Fibroblast of pulmonary artery (primary cell): ENCODE data around the gene LYPD5.
"Not testable (repeated sequence)": the region's sequence is repeated elsewhere in the genome, so short reads cannot be mapped to it uniquely, and the experiment has no call there.

Source experiments
- DNase-seq: peaks from one replicate; pipeline ENCODE4 v3.0.0-alpha.2; 2010; ENCODE audit warnings: low read depth
- H3K4me3 ChIP-seq: replicated peaks from 2 replicates; pipeline ENCODE4 v1.5.1; 2011; ENCODE audit warnings: low read depth, mild to moderate bottlenecking, control low read depth, low read length, moderate library complexity
- CTCF ChIP-seq: IDR thresholded peaks from 2 replicates; pipeline ENCODE4 v1.5.1; 2011; ENCODE audit warnings: mild to moderate bottlenecking, control low read depth, low read length, inconsistent platforms; ENCODE audit errors: missing control alignments

Gene LYPD5

GRCh38 chr19:43826787-43827754, 24.8 kb upstream of the LYPD5 start, which contains the start of gene ZNF283:
ZNF283 (plus strand) TSS chr19:43827321; CDS start chr19:43833505, 6,184 bp downstream.
- TF ChIP-seq CTCF: no peak
- peak within 1 kb of the TSS; percentile 71 for H3K4me3 ChIP-seq
- peak; percentile 92 for DNase-seq

- DNase-seq: not testable (repeated sequence)
These were observed 22.3 kb upstream of the LYPD5 start for GRCh38 chr19:43824572-43824971.

DNA sequence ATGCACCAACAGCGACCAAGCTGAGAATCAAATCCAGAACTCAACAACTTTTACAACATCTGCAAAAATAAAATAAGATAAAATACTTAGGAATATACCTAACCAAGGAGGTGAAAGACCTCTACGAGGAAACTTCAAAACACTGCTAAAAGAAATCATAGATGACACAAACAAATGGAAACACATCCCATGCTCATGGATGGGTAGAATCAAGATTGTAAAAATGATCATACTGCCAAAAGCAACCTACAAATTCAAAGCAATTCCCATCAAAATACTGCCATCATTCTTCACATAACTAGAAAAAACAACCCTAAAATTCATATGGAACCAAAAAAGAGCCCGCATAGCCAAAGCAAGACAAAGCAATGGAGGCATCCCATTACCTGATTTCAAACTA, 21.6 kb upstream of the LYPD5 start:
- not testable (repeated sequence) for DNase-seq, H3K4me3 ChIP-seq

More at GRCh38 chr19:43824572-43824971, 22.3 kb upstream of the LYPD5 start:
- H3K4me3 ChIP-seq: not testable (repeated sequence)

DNA sequence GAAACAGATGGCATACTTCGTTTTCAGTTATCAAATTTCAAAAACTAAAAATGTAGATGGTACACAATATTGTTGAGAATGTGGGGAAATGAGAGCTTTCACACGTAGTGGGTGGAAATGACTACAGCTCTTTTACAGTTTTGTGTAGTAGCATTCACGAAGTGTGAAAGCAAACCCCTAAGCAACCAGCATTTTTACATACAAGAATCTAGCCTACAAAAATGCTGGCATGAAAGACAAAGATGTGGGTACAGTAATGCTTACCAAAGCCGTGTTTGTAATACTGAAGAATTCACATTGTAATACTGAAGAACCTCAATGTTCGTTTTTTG, 18.6 kb upstream of the LYPD5 start:
- no peak for TF ChIP-seq CTCF
- H3K4me3 ChIP-seq: peak overlapping the region; percentile 58

GRCh38 chr19:43820098-43820883, 18.0 kb upstream of the LYPD5 start:
- peak overlapping the region; percentile 58 for H3K4me3 ChIP-seq
- peak; percentile 67 for DNase-seq
- TF ChIP-seq CTCF: no peak

More for the DNA sequence above, 18.6 kb upstream of the LYPD5 start:
- DNase-seq: no peak

GRCh38 chr19:43818500-43818899, 16.3 kb upstream of the LYPD5 start:
- no peak for DNase-seq
- no peak for TF ChIP-seq CTCF
- H3K4me3 ChIP-seq: no peak overlapping the region

GRCh38 chr19:43817454-43817853, 15.2 kb upstream of the LYPD5 start:
- not testable (repeated sequence) for DNase-seq, H3K4me3 ChIP-seq

DNA sequence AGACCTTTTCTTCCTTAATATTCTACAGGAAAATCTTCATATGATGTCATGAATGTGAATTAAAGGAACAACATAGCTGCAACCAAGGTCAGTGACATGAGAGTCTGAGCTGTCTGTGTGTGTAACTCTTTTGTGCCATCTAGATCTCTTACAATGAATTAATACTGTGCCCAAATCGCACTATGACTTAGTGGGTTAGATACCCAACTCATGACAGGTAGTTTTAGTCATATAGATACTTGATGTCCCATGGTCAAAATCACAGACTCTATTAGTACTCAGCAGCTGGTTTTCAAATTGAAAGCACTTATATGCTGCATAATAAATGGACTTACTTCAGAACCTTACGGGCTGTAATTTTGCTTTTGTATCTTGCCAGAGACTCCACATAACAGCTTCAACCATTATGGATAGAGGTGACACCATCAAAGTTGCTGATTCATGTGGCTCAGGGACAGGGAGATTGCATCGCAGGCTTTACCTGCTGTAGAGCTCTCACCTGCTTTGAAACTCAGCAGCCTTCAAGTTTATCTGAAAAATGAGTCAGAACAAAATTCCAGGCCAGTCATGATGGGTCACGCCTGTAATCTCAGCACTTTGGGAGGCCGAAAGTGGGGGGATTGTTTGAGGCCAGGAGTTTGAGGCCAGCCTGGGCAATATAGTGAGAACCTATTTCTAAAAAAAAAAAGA, 12.6 kb upstream of the LYPD5 start:
- no peak overlapping the region for H3K4me3 ChIP-seq
- DNase-seq: no peak
- no peak for TF ChIP-seq CTCF
